Neural progenitor cell (in vitro differentiated cells): ENCODE data around the gene IDNK. TPM values are rescaled to one million over a fixed set of nuclear protein-coding genes. Genes with fewer than 3 reads are reported as not detected.

ENCODE experiments used
- DNase-seq: peaks from one replicate; pipeline ENCODE4 v3.0.0-alpha.2; 2016; ENCODE audit warnings: low spot score
- H2AFZ ChIP-seq: fragments of 200-600 bp; sonication (generic); replicated peaks from 2 replicates; pipeline ENCODE4 v1.6.1; 2016; ENCODE audit warnings: antibody characterized with exemption
- H3F3A ChIP-seq: fragments of 200-600 bp; sonication (generic); 2 replicates; pipeline ENCODE4 v1.6.1; 2016; ENCODE audit warnings: antibody characterized with exemption, low read depth
- H3K27ac ChIP-seq: fragments of 200-600 bp; sonication (generic); 2 replicates; pipeline ENCODE4 v1.5.1; 2016; ENCODE audit warnings: mild to moderate bottlenecking
- H3K27me3 ChIP-seq: fragments of 200-600 bp; sonication (generic); 2 replicates; pipeline ENCODE4 v1.6.1; 2016; ENCODE audit warnings: mild to moderate bottlenecking, moderate library complexity
- H3K36me3 ChIP-seq: fragments of 200-600 bp; sonication (generic); 2 replicates; pipeline ENCODE4 v1.5.1; 2016
- H3K4me1 ChIP-seq: fragments of 200-600 bp; sonication (generic); 2 replicates; pipeline ENCODE4 v1.6.1; 2016; ENCODE audit warnings: mixed run types
- H3K4me2 ChIP-seq: fragments of 200-600 bp; sonication (generic); 2 replicates; pipeline ENCODE4 v1.6.1; 2016
- H3K4me3 ChIP-seq: fragments of 200-600 bp; sonication (generic); 2 replicates; pipeline ENCODE4 v1.5.1; 2016
- H3K79me2 ChIP-seq: fragments of 200-600 bp; sonication (generic); 2 replicates; pipeline ENCODE4 v1.6.1; 2016; ENCODE audit warnings: low read depth
- H3K9ac ChIP-seq: fragments of 200-600 bp; sonication (generic); 2 replicates; pipeline ENCODE4 v1.6.1; 2016
- H3K9me3 ChIP-seq: fragments of 200-600 bp; sonication (generic); 2 replicates; pipeline ENCODE4 v1.5.1; 2016; ENCODE audit warnings: low read depth
- H4K20me1 ChIP-seq: fragments of 200-600 bp; sonication (generic); 2 replicates; pipeline ENCODE4 v1.6.1; 2016; ENCODE audit warnings: low read depth
- H3K27ac Mint-ChIP-seq: 3 replicates; pipeline ENCODE4 v1.8.0; 2021; ENCODE audit warnings: mixed read lengths
- H3K27me3 Mint-ChIP-seq: 2 replicates; pipeline ENCODE4 v1.8.0; 2022; ENCODE audit warnings: low read depth, mild to moderate bottlenecking, inconsistent platforms, moderate library complexity, mixed read lengths; ENCODE audit not compliant: insufficient read depth
- H3K36me3 Mint-ChIP-seq: 3 replicates; pipeline ENCODE4 v1.8.0; 2021; ENCODE audit warnings: mixed read lengths
- H3K4me1 Mint-ChIP-seq: 3 replicates; pipeline ENCODE4 v1.8.0; 2021; ENCODE audit warnings: mixed read lengths
- H3K4me3 Mint-ChIP-seq: 3 replicates; pipeline ENCODE4 v1.8.0; 2021; ENCODE audit warnings: mild to moderate bottlenecking, moderate library complexity, mixed read lengths
- H3K9me3 Mint-ChIP-seq: 3 replicates; pipeline ENCODE4 v1.8.0; 2020; ENCODE audit warnings: mixed read lengths
- EZH2 ChIP-seq: fragments of 200-600 bp; sonication (generic); IDR thresholded peaks from 2 replicates; pipeline ENCODE4 v1.6.1; 2017; ENCODE audit warnings: antibody characterized with exemption, mild to moderate bottlenecking, moderate library complexity
- EZH2phosphoT487 ChIP-seq: fragments of 200-600 bp; sonication (generic); IDR thresholded peaks from 2 replicates; pipeline ENCODE4 v1.6.1; 2017; ENCODE audit warnings: antibody characterized with exemption
- total RNA-seq: library from RNA; depleted of rRNA; stranded (reverse); fragments of >200 nt; gene quantifications from 2 replicates; pipeline ENCODE4 v1.2.3, GENCODE V29; 2015; ENCODE audit warnings: low replicate concordance
- TF ChIP-seq, protein P1 (sequence below): fragments of 200-600 bp; sonication (generic); IDR thresholded peaks from 2 replicates; pipeline ENCODE4 v1.5.1; 2017; ENCODE audit warnings: antibody characterized with exemption, mild to moderate bottlenecking

Gene IDNK
- total RNA-seq, 1 donor from 2014 or later, result 9.0 TPM

DNA sequence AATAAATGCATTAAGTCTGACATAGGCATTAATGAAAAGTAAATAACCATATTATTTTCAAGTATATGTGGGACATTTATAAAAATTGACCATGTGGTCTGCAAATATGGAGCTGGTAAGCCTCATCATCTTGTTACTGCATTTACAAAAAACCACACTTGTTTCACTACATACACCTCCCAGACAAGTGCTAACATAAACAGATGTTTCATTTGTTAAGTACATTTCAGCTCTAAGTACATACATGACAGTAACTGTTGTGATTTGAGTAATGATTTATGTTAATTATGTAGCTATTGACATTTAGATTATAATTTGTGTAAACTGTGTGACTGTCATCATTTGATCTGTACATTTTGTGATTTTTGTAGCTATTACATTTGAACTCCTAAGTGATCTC, 13.9 kb downstream of the IDNK start:
- H4K20me1 ChIP-seq, result no peaks in the 10 kb centered on the region
- H3K36me3 ChIP-seq, result no peaks in the 10 kb centered on the region
- Mint-ChIP-seq H3K27ac (no peak overlapping the region), H3K27me3 (no peaks in the 10 kb centered on the region), H3K4me1 (peaks cover 24% of the 10 kb centered on the region), H3K36me3 (peaks cover 4% of the 10 kb centered on the region), H3K4me3 (no peak overlapping the region), H3K9me3 (no peaks in the 10 kb centered on the region)
- no peaks in the 10 kb centered on the region for H3K27me3 ChIP-seq
- H3K9ac ChIP-seq, result no peak overlapping the region
- H3K4me1 ChIP-seq, result peaks cover under 1% of the 10 kb centered on the region
- H3K79me2 ChIP-seq, result no peaks in the 10 kb centered on the region
- no peak overlapping the region for H3K4me2 ChIP-seq
- no peak for DNase-seq
- no peak overlapping the region for H3K4me3 ChIP-seq
- no peak overlapping the region for H3K27ac ChIP-seq
- peaks cover under 1% of the 10 kb centered on the region for H3F3A ChIP-seq
- no peaks in the 10 kb centered on the region for H3K9me3 ChIP-seq
- TF ChIP-seq EZH2phosphoT487 (no peak), EZH2 (no peak)
- TF ChIP-seq, protein P1, sequence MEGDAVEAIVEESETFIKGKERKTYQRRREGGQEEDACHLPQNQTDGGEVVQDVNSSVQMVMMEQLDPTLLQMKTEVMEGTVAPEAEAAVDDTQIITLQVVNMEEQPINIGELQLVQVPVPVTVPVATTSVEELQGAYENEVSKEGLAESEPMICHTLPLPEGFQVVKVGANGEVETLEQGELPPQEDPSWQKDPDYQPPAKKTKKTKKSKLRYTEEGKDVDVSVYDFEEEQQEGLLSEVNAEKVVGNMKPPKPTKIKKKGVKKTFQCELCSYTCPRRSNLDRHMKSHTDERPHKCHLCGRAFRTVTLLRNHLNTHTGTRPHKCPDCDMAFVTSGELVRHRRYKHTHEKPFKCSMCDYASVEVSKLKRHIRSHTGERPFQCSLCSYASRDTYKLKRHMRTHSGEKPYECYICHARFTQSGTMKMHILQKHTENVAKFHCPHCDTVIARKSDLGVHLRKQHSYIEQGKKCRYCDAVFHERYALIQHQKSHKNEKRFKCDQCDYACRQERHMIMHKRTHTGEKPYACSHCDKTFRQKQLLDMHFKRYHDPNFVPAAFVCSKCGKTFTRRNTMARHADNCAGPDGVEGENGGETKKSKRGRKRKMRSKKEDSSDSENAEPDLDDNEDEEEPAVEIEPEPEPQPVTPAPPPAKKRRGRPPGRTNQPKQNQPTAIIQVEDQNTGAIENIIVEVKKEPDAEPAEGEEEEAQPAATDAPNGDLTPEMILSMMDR, result no peak
- no peak overlapping the region for H2AFZ ChIP-seq

DNA sequence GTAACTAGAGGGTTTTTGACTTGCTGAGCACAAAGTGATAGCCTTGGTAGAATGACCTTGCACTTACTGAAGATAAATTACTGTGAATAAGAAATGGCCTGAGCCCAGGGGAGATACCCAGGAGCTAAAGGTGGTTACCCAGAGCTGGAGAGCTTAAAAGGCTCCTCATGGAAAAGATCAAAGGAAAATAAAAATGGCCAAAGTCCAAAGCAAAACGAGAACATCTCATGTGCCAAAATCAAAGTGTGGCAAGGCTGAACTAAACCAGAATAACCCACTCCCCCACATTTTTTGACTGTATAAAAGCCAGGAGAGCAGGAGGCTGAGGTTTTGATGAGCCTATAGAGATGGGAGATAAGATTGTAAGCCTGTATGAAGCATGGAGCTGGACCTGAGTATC, 14.4 kb downstream of the IDNK start:
- Histone ChIP-seq H3K36me3 (no peaks in the 10 kb centered on the region), H3K4me2 (no peak overlapping the region), H4K20me1 (no peaks in the 10 kb centered on the region), H3K9me3 (no peaks in the 10 kb centered on the region), H3K4me3 (no peak overlapping the region), H2AFZ (no peak overlapping the region), H3K4me1 (no peaks in the 10 kb centered on the region), H3K27ac (no peak overlapping the region), H3K9ac (no peak overlapping the region), H3K79me2 (no peaks in the 10 kb centered on the region), H3K27me3 (no peaks in the 10 kb centered on the region), H3F3A (no peaks in the 10 kb centered on the region)
- TF ChIP-seq EZH2 (no peak), EZH2phosphoT487 (no peak)
- TF ChIP-seq, protein P1, result no peak
- no peaks in the 10 kb centered on the region for H3K9me3 Mint-ChIP-seq
- H3K27me3 Mint-ChIP-seq, result no peaks in the 10 kb centered on the region
- H3K27ac Mint-ChIP-seq, result no peak overlapping the region
- H3K4me3 Mint-ChIP-seq, result no peak overlapping the region
- peaks cover 4% of the 10 kb centered on the region for H3K36me3 Mint-ChIP-seq
- peaks cover 21% of the 10 kb centered on the region for H3K4me1 Mint-ChIP-seq
- no peak for DNase-seq

DNA sequence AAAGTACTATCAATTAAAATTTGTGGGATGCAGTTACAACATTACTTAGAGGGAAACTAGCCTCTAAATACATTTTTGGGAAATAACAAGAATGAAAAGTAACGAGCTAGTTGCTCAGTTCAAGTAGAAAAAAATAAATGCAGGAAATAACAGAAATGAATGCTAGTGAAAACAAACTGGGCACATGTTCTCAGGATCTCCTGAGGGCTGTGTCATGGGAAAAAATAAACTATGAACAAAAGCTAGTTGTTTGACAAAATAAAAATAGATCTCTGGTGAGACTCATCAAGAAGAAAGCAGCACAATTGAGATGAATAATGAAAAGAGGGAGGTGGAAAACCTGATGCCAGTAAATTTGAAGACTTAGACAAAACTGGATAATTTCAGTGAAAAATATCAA, 16.3 kb downstream of the IDNK start:
- TF ChIP-seq, protein P1, result no peak
- TF ChIP-seq EZH2phosphoT487 (no peak), EZH2 (no peak)
- Histone ChIP-seq H3K79me2 (no peaks in the 10 kb centered on the region), H3K27ac (no peak overlapping the region), H3K36me3 (no peaks in the 10 kb centered on the region), H3K27me3 (no peaks in the 10 kb centered on the region), H3K4me1 (no peaks in the 10 kb centered on the region), H3F3A (peaks cover 4% of the 10 kb centered on the region), H3K9me3 (no peaks in the 10 kb centered on the region), H4K20me1 (no peaks in the 10 kb centered on the region), H3K4me2 (no peak overlapping the region), H3K4me3 (no peak overlapping the region), H3K9ac (no peak overlapping the region), H2AFZ (no peak overlapping the region)
- no peaks in the 10 kb centered on the region for H3K9me3 Mint-ChIP-seq
- peaks cover 11% of the 10 kb centered on the region for H3K4me1 Mint-ChIP-seq
- H3K27me3 Mint-ChIP-seq, result no peaks in the 10 kb centered on the region
- DNase-seq, result no peak
- no peak overlapping the region for H3K4me3 Mint-ChIP-seq
- H3K27ac Mint-ChIP-seq, result no peak overlapping the region
- H3K36me3 Mint-ChIP-seq, result peaks cover 1% of the 10 kb centered on the region
